KOPT-K1 (cell line): ENCODE data around the gene TBL2.
"Not testable (repeated sequence)": the region's sequence is repeated elsewhere in the genome, so short reads cannot be mapped to it uniquely, and the experiment has no call there.

ENCODE experiments used
- H3K27ac ChIP-seq: fragments of 200-600 bp; sonication (generic); 2 replicates; pipeline ENCODE4 v1.5.1; 2016; ENCODE audit warnings: antibody characterized with exemption, mild to moderate bottlenecking, low read depth, low read length; ENCODE audit not compliant: poor library complexity, severe bottlenecking
- H3K36me3 ChIP-seq: fragments of 200-600 bp; sonication (generic); 2 replicates; pipeline ENCODE4 v1.5.1; 2017; ENCODE audit warnings: antibody characterized with exemption, mild to moderate bottlenecking, low read length, moderate library complexity; ENCODE audit not compliant: insufficient read depth
- H3K9me3 ChIP-seq: fragments of 200-600 bp; sonication (generic); 2 replicates; pipeline ENCODE4 v1.5.1; 2017; ENCODE audit warnings: antibody characterized with exemption, low read length, mild to moderate bottlenecking; ENCODE audit not compliant: insufficient read depth, poor library complexity, severe bottlenecking

The TBL2 gene

GRCh38 chr7:73613954-73614735 is 35.8 kb upstream of the TBL2 start:
- no peak overlapping the region for H3K27ac ChIP-seq
- H3K9me3 ChIP-seq: no peaks in the 10 kb centered on the region
- H3K36me3 ChIP-seq: no peaks in the 10 kb centered on the region

DNA sequence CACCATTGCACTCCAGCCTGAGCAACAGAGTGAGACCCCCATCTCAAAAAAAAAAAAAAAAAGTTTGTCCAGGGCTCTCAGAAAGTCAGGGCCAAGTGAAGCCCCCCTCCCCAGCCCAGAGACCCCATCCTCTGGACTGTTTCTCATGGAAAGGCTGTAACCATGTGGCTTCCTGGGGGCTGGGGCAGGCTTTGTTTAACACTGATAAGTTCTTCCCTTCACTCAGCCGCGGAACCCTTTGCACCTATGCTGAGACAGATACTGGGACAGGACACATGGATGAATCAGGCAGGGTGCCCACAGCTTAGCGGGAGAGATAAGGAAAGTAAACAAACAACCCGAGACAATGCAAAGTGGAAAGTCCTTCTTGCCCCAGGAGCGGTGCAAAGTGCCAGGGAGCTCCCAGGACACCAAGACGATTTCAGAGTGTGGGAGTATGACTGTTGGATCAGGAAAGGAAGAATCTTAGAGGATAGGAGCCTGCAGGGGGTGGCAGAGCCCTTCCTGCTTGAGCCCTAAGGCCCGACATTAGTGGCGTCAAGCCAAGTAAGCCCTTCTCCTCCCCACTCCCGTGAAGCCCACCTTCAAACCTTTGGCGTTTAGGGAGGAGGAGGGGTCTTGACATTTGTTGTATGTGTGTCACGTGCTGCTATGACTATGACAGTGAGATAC is 34.4 kb upstream of the TBL2 start:
- Histone ChIP-seq H3K27ac (no peak overlapping the region), H3K9me3 (no peaks in the 10 kb centered on the region), H3K36me3 (no peaks in the 10 kb centered on the region)

DNA sequence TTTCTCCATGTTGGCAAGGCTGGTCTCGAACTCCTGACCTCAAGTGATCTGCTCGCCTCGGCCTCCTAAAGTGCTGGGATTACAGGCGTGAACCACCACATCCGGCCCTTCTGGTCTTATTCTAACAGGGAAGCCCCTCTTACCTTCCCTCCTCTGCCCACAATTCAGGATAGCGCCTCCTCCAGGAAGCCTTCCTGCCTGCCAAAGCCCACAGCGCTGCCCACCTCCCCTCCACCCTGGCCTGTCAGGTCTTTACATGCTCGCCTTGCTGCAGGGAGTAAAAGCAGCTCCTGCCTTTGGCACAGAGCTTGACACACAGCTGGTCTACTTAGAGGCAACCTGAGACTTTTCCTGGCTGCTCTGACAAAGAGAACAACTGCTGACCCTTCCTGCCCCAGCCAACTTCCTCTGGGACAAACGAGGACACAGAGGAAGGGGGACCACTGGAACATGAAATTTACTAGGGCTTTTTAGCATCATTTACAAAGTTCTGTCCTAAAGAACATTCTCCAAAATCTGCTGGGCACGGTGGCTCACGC is 32.7 kb upstream of the TBL2 start:
- no peak overlapping the region for H3K27ac ChIP-seq
- no peaks in the 10 kb centered on the region for H3K36me3 ChIP-seq
- no peaks in the 10 kb centered on the region for H3K9me3 ChIP-seq

- Histone ChIP-seq H3K9me3 (no peaks in the 10 kb centered on the region), H3K27ac (no peak overlapping the region), H3K36me3 (no peaks in the 10 kb centered on the region)
Measured at GRCh38 chr7:73610105-73610504, 31.7 kb upstream of the TBL2 start.

- H3K36me3 ChIP-seq, H3K9me3 ChIP-seq, H3K27ac ChIP-seq: not testable (repeated sequence)
Measured at GRCh38 chr7:73607692-73607983, 29.3 kb upstream of the TBL2 start.

GRCh38 chr7:73606801-73607691 is 28.7 kb upstream of the TBL2 start:
- no peaks in the 10 kb centered on the region for H3K9me3 ChIP-seq
- no peaks in the 10 kb centered on the region for H3K36me3 ChIP-seq
- no peak overlapping the region for H3K27ac ChIP-seq

- no peaks in the 10 kb centered on the region for H3K9me3 ChIP-seq
- no peaks in the 10 kb centered on the region for H3K36me3 ChIP-seq
- no peak overlapping the region for H3K27ac ChIP-seq
Measured at GRCh38 chr7:73605601-73606220, 27.3 kb upstream of the TBL2 start.

GRCh38 chr7:73602721-73603651 is 24.6 kb upstream of the TBL2 start:
- no peaks in the 10 kb centered on the region for H3K9me3 ChIP-seq
- H3K36me3 ChIP-seq: no peaks in the 10 kb centered on the region
- H3K27ac ChIP-seq: no peak overlapping the region

DNA sequence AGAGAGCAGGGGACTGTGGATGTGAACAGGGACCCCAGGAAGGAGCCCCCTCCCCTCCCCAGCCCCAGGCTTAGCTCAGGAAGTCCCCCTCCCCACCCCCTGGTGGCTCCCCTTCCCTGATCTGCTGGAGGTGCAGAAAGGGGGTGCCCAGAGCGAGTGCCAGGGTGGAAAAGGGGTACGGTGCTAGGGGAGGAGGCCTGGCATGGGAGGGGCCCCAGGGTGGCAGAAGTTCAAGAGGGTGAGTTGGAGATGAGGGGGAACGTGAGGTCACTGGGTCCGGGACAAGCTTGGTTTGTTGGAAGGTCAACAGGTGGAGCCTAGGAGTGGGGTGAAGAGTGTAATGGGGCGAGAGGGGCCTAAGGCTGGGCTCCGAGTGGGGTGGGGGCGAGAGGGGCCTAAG is 21.5 kb upstream of the TBL2 start:
- H3K27ac ChIP-seq: no peak overlapping the region
- H3K9me3 ChIP-seq: no peaks in the 10 kb centered on the region
- no peaks in the 10 kb centered on the region for H3K36me3 ChIP-seq

DNA sequence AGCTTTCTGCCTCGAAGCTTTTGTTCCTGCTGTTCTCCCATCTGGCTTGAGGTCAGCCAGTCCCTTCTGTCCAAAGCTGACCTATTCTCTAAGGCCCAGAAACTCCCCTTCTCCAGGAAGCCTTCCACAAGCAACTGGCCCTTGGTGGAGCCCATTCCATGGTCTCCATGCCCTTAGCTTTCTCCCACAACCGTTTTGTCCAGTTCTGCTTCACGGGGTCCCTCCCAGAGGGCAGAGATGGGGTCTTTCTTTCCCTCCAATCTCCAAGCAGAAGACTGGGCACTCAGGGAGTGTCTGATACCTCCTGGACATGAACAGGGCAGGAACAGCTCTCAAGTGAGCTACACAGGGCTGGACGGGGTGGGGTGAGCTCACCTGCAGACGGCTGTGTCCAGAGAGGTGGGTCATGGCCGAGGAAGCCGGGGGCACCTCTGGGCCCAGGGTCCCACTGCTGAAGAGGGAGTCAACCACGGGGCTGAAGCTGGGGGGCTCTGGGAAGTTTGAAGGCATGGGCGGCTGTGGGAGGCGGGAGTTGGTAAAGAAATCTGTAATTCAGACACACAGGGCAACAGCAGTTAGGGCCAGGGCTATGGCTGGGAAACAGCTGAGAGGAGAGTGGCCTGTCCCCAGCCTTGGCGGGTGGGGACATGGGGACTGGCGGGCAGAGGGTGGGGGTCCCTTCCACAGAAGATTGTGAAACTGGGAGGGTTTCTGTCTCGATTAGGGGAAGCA is 20.9 kb upstream of the TBL2 start:
- H3K9me3 ChIP-seq: no peaks in the 10 kb centered on the region
- no peak overlapping the region for H3K27ac ChIP-seq
- H3K36me3 ChIP-seq: no peaks in the 10 kb centered on the region

- no peaks in the 10 kb centered on the region for H3K9me3 ChIP-seq
- no peaks in the 10 kb centered on the region for H3K36me3 ChIP-seq
- H3K27ac ChIP-seq: no peak overlapping the region
Measured at GRCh38 chr7:73597978-73598782, 19.8 kb upstream of the TBL2 start.

GRCh38 chr7:73596191-73597065 is 18.0 kb upstream of the TBL2 start:
- H3K9me3 ChIP-seq: no peaks in the 10 kb centered on the region
- H3K27ac ChIP-seq: no peak overlapping the region
- no peaks in the 10 kb centered on the region for H3K36me3 ChIP-seq
